Stomach (tissue), 9 donors: ENCODE measurements around the gene RELN. TPM values are rescaled to one million over a fixed set of nuclear protein-coding genes. Genes with fewer than 3 reads are reported as not detected.

Source experiments
- DNase-seq, 2 donors: peaks; one replicate each; pipeline versions ENCODE4 v3.0.0 to v3.0.0-alpha.2; 2013 to 2019
- H3K27ac ChIP-seq, 5 donors: fragments of 200-600 bp in 4 of 5; sonication (generic) in 4 of 5; one replicate each; pipeline ENCODE4 v1.5.1; 2013 to 2019; ENCODE audit warnings: mild to moderate bottlenecking in 1 of 5, moderate library complexity in 1 of 5
- H3K27me3 ChIP-seq, 3 donors: fragments of 200-600 bp; sonication (generic); one replicate each; pipeline ENCODE4 v1.5.1; 2017 to 2019; ENCODE audit warnings: mixed run types in 1 of 3
- H3K36me3 ChIP-seq, 4 donors: fragments of 200-600 bp; sonication (generic); 1 replicate in 3 of 4; 2 replicates in 1 of 4; pipeline ENCODE4 v1.5.1; 2016 to 2019
- H3K4me1 ChIP-seq, 4 donors: fragments of 200-600 bp; sonication (generic); one replicate each; pipeline ENCODE4 v1.5.1; 2016 to 2019
- H3K4me3 ChIP-seq, 4 donors: fragments of 200-600 bp; sonication (generic) in 3 of 4; one replicate each; pipeline ENCODE4 v1.5.1; 2016 to 2019; ENCODE audit warnings: mild to moderate bottlenecking in 1 of 4
- H3K9me3 ChIP-seq, 4 donors: fragments of 200-600 bp; sonication (generic); one replicate each; pipeline ENCODE4 v1.5.1; 2016 to 2019
- EP300 ChIP-seq: sonication (generic); formaldehyde crosslinking; IDR thresholded peaks from one replicate; pipeline ENCODE4 v1.6.1; 2017; ENCODE audit warnings: antibody characterized with exemption
- POLR2A ChIP-seq, 4 donors: fragments of 450-650 bp; IDR thresholded peaks; one replicate each; pipeline ENCODE4 v1.6.1; 2016; ENCODE audit warnings: antibody characterized with exemption in 4 of 4, control low read depth in 2 of 4, mild to moderate bottlenecking in 1 of 4, moderate library complexity in 1 of 4
- POLR2AphosphoS5 ChIP-seq, 3 donors: sonication (generic); formaldehyde crosslinking; IDR thresholded peaks; one replicate each; pipeline ENCODE4 v1.6.1; 2016; ENCODE audit warnings: antibody characterized with exemption in 3 of 3
- WGBS, 5 donors: extraction: QIAGEN DNeasy Blood & Tissue Kit in 3 of 5; methylation state at CpG; one replicate each; pipeline versions ENCODE4 v1.1.5 to v1.1.7; 2013 to 2018; 5-methylcytosine and 5-hydroxymethylcytosine counted together
- intact Hi-C: fragments of 100-400 bp; cut with DNase I; formaldehyde crosslinking; loops from one replicate; pipeline ENCODE4 v1.15.1; 2023; ENCODE audit warnings: low total_unique reads
- polyA plus RNA-seq, 3 donors: library from polyadenylated mRNA; stranded (reverse); fragments of 200-250 nt; gene quantifications; one replicate each; pipeline ENCODE4 v1.2.3, GENCODE V29; 2013
- total RNA-seq, 5 donors: library from RNA; depleted of rRNA; stranded (reverse); fragments of >200 nt; gene quantifications; one replicate each; pipeline versions ENCODE4 v1.1.0 to v1.2.3, GENCODE V29; 2014 to 2016
- TF ChIP-seq, protein P1 (sequence below), 7 experiments: fragments of 450-650 bp in 4 of 7; fragments of 200-600 bp in 3 of 7; sonication (generic) in 3 of 7; IDR thresholded peaks; one replicate each; pipeline ENCODE4 v1.5.1; 2016 to 2019; ENCODE audit warnings: antibody characterized with exemption in 7 of 7, control low read depth in 2 of 7, mild to moderate bottlenecking in 1 of 7
- donor health status: healthy with polysubstance abuse.
- donor health status: Bipolar disorder and iron deficiency.
- donor health status: healthy.

The RELN gene
- total and polyA plus RNA-seq, 8 donors: 0.19 to 14.3 (median 2.2) TPM

DNA sequence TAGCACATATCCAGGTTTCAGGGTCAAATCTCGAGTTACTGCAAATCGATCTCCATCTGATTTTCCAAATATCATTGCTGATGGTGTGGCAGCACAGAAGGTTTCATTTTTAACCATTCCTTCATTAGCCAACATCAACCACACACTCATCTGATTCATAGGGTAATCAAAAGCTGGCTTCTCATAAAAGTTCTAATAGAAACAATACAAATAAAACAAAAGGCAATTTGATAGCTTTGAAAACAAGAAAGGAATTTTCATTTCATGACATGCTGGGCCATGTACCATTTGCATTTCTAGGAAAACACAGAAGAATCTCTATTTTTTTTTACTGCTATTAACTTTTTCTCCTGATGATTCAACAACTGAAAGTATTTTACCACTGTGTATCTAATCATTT, 395.8 kb downstream of the RELN start:
- H3K27ac ChIP-seq: no peak overlapping the region
- H3K4me3 ChIP-seq: no peak overlapping the region
- H3K27me3 ChIP-seq: no peaks in the 10 kb centered on the region
- TF ChIP-seq, protein P1, sequence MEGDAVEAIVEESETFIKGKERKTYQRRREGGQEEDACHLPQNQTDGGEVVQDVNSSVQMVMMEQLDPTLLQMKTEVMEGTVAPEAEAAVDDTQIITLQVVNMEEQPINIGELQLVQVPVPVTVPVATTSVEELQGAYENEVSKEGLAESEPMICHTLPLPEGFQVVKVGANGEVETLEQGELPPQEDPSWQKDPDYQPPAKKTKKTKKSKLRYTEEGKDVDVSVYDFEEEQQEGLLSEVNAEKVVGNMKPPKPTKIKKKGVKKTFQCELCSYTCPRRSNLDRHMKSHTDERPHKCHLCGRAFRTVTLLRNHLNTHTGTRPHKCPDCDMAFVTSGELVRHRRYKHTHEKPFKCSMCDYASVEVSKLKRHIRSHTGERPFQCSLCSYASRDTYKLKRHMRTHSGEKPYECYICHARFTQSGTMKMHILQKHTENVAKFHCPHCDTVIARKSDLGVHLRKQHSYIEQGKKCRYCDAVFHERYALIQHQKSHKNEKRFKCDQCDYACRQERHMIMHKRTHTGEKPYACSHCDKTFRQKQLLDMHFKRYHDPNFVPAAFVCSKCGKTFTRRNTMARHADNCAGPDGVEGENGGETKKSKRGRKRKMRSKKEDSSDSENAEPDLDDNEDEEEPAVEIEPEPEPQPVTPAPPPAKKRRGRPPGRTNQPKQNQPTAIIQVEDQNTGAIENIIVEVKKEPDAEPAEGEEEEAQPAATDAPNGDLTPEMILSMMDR (IDR thresholded peaks at IDR 0.05): no peak
- TF ChIP-seq POLR2AphosphoS5 (IDR thresholded peaks at IDR 0.05) (no peak), POLR2A (IDR thresholded peaks at IDR 0.05) (no peak), EP300 (no peak)
- H3K9me3 ChIP-seq: no peaks in the 10 kb centered on the region
- DNase-seq: no peak
- H3K4me1 ChIP-seq: no peaks in the 10 kb centered on the region
- intact Hi-C loops: no loop called here
- WGBS, 5 donors: 67 to 86% (median 79%) methylated on average over 2 of the region's 2 CpGs
- no peaks in the 10 kb centered on the region for H3K36me3 ChIP-seq

DNA sequence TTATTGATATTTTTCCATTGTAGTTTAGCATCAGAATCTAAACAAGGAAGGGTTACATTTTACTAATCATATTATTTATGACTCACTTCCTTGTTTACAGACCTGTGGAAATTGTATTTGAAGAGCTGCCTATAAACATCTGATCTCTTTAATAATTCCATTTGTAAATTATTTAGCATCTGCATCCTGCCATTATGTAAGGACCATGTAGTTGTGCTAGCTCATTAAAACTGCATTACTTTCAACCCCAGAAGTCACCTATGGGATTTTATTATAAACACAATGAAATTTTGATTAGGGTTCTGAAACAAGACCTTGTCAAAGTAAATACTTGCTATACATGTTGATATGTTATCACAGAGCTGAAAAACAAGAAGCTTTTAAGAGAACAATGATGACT, 396.6 kb downstream of the RELN start:
- H3K36me3 ChIP-seq: no peaks in the 10 kb centered on the region
- no peak overlapping the region for H3K4me3 ChIP-seq
- H3K4me1 ChIP-seq: no peaks in the 10 kb centered on the region
- no peak for TF ChIP-seq POLR2A (IDR thresholded peaks at IDR 0.05)
- DNase-seq: no peak
- no peaks in the 10 kb centered on the region for H3K27me3 ChIP-seq
- no peaks in the 10 kb centered on the region for H3K9me3 ChIP-seq
- H3K27ac ChIP-seq: no peak overlapping the region
- intact Hi-C loops: no loop called here

DNA sequence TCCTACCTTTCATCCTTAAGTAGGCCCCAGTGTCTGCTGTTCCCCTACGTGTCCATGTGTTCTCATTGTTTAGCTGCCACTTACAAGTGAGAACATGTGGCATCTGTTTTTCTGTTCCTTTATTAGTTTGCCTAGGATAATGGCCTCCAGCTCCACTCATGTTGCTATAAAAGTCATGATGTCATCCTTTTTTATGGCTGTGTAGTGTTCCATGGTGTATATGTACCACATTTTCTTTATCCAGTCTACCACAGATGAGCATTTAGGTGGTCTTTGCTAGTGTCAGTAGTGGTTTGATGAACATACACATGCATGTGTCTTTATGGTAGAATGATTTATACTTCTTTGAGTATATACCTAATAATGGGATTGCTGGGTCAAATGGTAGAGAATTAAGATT, 397.3 kb downstream of the RELN start:
- H3K4me1 ChIP-seq: no peaks in the 10 kb centered on the region
- no peak overlapping the region for H3K4me3 ChIP-seq
- H3K36me3 ChIP-seq: no peaks in the 10 kb centered on the region
- no peaks in the 10 kb centered on the region for H3K27me3 ChIP-seq
- WGBS, 5 donors: 87 to 97% (median 94%) methylated on average over 1 of the region's 1 CpG
- intact Hi-C loops: no loop called here
- TF ChIP-seq EP300 (no peak), POLR2A (IDR thresholded peaks at IDR 0.05) (no peak), POLR2AphosphoS5 (IDR thresholded peaks at IDR 0.05) (no peak)
- TF ChIP-seq, protein P1 (IDR thresholded peaks at IDR 0.05): no peak
- H3K27ac ChIP-seq: no peak overlapping the region
- DNase-seq: no peak
- no peaks in the 10 kb centered on the region for H3K9me3 ChIP-seq

DNA sequence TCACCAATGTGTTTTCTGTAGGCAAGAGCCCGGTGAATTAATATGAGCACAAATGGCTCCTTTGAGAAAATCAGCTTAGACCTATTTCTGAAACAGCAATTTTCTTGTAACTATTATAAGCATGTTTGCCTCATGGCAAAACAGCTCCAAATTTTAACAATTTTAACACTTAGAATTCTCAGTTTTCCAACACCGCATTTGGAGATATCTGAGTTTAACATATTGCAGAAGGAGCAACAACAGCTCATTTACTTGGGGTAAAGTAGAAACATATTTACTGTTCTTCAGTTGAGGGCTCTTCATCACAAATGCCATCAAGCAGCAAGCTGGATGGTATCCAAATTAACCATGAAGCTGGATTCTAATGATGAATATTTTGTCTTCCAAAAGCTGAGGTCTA, 409.4 kb downstream of the RELN start:
- Histone ChIP-seq H3K4me3 (no peak overlapping the region), H3K27ac (no peak overlapping the region), H3K4me1 (no peaks in the 10 kb centered on the region), H3K9me3 (no peaks in the 10 kb centered on the region), H3K36me3 (no peaks in the 10 kb centered on the region), H3K27me3 (no peaks in the 10 kb centered on the region)
- WGBS, 5 donors: 89 to 99% (median 96%) methylated on average over 2 of the region's 2 CpGs
- no peak for DNase-seq
- intact Hi-C loops: no loop called here
- TF ChIP-seq POLR2AphosphoS5 (IDR thresholded peaks at IDR 0.05): no peak
- TF ChIP-seq, protein P1 (IDR thresholded peaks at IDR 0.05): no peak

DNA sequence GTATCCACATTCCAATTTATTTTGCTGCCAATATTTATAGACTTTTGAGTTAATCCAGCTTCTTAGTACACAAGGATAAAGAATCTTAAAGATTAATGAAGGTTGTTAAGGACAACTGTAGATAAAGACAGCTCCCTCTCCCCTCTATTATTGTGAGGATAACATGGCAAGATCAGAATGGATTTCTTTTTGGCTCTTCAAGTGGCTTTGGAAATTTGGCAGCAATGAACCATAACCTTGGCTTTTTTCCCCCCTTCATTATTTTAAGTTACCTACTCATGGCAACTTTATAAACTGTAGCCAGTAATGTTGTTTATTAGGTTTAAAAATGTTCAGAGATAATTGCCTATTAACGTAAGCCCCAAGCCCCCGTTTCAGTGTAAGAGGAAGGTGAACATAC, 412.4 kb downstream of the RELN start:
- WGBS, 5 donors: 74 to 89% (median 83%) methylated on average over 2 of the region's 2 CpGs
- H3K4me1 ChIP-seq: no peaks in the 10 kb centered on the region
- no peak for DNase-seq
- no peak overlapping the region for H3K4me3 ChIP-seq
- TF ChIP-seq, protein P1 (IDR thresholded peaks at IDR 0.05): no peak
- TF ChIP-seq POLR2A (IDR thresholded peaks at IDR 0.05) (no peak), POLR2AphosphoS5 (IDR thresholded peaks at IDR 0.05) (no peak), EP300 (no peak)
- intact Hi-C loops: loop anchor here (10.0 kb wide), 1 partner anchor 578 kb away; no protein-coding TSS in a partner anchor
- no peak overlapping the region for H3K27ac ChIP-seq
- H3K9me3 ChIP-seq: no peaks in the 10 kb centered on the region
- H3K27me3 ChIP-seq: no peaks in the 10 kb centered on the region
- H3K36me3 ChIP-seq: no peaks in the 10 kb centered on the region
